Epithelial cell of esophagus (primary cell): ENCODE results near the gene CLDN5.

ENCODE experiments used
- DNase-seq: peaks from one replicate; pipeline ENCODE4 v3.0.0; 2010; ENCODE audit warnings: low read depth
- H3K4me3 ChIP-seq: 2 replicates; pipeline ENCODE4 v1.5.1; 2011; ENCODE audit warnings: mild to moderate bottlenecking, low read length, control low read depth
- TF ChIP-seq, protein P1 (sequence below): IDR thresholded peaks from 2 replicates; pipeline ENCODE4 v1.5.1; 2011; ENCODE audit warnings: low read depth, mild to moderate bottlenecking, low read length, control low read depth, inconsistent platforms; ENCODE audit not compliant: insufficient read depth; ENCODE audit errors: missing control alignments

The CLDN5 gene

DNA sequence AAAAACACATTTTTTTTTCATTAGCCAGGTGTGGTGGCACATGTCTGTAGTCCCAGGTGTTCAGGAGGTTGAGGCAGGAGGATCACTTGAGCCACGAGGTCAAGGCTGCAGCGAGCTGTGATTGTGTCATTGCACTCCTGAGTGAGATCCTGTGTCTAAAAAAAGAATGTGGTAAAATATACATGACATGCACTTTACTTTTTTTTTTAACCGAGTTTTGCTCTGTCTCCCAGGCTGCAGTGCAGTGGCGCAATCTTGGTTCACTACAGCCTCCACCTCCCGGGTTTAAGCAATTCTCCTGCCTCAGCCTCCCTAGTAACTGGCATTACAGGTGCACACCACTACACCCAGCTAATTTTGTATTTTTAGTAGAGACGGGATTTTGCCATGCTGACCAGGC, 22.5 kb upstream of the CLDN5 start:
- H3K4me3 ChIP-seq = no peak overlapping the region
- no peak for DNase-seq
- TF ChIP-seq, protein P1, sequence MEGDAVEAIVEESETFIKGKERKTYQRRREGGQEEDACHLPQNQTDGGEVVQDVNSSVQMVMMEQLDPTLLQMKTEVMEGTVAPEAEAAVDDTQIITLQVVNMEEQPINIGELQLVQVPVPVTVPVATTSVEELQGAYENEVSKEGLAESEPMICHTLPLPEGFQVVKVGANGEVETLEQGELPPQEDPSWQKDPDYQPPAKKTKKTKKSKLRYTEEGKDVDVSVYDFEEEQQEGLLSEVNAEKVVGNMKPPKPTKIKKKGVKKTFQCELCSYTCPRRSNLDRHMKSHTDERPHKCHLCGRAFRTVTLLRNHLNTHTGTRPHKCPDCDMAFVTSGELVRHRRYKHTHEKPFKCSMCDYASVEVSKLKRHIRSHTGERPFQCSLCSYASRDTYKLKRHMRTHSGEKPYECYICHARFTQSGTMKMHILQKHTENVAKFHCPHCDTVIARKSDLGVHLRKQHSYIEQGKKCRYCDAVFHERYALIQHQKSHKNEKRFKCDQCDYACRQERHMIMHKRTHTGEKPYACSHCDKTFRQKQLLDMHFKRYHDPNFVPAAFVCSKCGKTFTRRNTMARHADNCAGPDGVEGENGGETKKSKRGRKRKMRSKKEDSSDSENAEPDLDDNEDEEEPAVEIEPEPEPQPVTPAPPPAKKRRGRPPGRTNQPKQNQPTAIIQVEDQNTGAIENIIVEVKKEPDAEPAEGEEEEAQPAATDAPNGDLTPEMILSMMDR = no peak

DNA sequence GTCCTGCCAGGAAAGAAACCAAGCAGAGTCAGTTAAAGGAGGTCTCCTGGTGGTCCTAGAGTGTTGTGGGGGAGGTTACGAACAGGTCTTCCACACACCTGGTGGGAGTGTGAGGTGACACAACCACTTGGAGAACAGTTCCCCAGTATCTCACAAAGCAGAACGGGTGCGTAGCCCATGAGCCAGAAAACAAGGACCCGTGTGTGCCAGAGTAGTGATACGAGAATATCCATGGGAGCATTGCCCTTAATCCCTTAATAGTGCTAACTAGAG, 21.7 kb upstream of the CLDN5 start:
- no peak for DNase-seq
- TF ChIP-seq, protein P1 = no peak
- no peak overlapping the region for H3K4me3 ChIP-seq

DNA sequence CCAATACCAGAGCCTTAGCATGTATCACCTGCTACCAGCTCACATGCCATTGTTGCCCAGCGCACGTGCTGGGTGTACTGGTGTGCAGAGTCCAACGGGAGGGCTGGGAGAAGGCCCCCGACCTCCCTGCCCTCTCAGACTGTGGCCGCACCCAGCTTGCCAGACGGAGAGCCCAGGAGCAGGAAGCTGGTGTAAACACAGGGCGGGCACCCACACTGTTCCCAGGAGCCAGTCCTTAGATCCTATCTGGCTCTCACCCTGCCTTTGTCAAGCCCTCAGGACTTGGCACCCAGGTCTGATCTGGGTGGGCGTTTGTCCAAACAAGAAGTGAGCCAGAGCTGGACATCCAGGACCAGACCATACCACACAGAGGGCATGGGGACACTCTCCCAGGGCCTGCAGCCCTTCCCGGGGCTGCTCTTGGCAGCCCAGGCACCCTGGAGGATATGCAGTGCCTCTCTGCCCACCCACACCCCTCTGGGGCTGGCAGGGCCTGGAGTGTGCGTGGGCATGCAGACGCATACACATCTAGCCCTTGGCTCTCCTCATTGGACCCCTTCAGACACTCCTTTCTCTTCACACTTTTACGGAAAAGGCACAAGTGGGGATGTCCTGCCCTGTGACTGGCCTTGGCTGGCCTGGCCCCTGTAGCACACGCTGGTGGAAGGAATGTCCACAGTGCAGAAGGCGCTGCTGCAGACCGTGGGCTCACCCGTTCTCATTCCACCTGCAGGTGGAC, 19.9 kb upstream of the CLDN5 start:
- no peak for DNase-seq
- no peak overlapping the region for H3K4me3 ChIP-seq
- TF ChIP-seq, protein P1 = no peak

DNA sequence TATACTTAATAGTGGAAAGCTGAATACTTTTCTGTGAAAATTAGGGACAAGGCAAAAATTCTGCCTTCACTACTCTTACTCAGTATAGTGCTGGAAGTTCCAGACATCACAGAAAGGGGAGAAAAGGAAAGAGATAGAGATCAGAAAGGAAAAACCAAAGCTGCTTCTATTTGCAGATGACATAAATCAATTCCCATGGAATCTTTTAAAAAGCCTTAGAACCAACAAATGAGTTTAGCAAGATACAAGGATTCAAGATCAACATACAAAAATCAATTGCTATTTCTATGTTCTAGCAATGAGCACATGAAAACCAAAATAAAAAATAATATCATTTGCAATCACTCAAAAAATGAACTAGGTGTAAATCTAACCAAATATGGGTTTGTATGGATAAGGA, 16.2 kb upstream of the CLDN5 start:
- H3K4me3 ChIP-seq = no peak overlapping the region
- DNase-seq = no peak
- TF ChIP-seq, protein P1 = no peak

DNA sequence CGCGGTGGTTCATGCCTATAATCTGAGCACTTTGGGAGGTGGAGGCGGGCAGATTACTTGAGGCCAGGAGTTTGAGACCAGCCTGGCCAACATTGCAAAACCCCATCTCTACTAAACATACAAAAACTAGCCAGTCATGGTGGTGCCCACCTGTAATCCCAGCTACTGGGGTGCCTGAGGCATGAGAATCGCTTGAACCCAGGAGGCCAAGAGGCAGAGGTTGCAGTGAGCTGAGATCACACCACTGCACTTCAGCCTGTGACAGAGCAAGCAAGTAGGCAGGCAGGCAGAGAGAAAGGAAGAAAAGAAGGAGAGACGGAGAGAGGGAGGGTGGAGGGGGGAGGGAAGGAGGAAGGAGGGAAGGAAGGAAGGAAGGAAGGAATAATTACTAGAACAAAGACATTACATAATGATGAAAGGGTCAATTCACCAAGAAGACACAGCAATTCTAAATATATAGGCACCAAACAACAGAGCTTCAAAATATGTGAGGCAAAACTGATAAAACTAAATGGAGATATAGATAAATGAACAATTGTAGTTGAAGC, 13.8 kb upstream of the CLDN5 start:
- no peak for DNase-seq
- no peak overlapping the region for H3K4me3 ChIP-seq
- TF ChIP-seq, protein P1 = no peak

DNA sequence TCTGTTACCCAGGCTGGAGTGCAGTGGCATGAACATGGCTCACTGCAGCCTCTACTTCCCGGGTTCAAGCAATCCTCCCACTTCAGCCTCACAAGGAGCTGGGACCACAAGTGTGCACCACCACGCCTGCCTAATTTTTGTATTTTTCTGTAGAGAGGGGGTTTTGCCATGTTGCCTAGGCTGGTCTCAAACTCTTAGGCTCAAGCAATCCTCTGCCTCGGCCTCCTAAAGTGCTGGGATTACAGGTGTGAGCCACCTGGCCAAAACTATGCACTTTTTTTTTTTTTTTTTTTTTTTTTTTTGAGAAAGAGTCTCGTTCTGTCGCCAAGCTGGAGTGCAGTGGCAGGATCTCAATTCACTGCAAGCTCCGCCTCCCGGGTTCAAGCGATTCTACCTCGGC, 12.4 kb upstream of the CLDN5 start:
- TF ChIP-seq, protein P1 = no peak
- DNase-seq = no peak
- no peak overlapping the region for H3K4me3 ChIP-seq

DNA sequence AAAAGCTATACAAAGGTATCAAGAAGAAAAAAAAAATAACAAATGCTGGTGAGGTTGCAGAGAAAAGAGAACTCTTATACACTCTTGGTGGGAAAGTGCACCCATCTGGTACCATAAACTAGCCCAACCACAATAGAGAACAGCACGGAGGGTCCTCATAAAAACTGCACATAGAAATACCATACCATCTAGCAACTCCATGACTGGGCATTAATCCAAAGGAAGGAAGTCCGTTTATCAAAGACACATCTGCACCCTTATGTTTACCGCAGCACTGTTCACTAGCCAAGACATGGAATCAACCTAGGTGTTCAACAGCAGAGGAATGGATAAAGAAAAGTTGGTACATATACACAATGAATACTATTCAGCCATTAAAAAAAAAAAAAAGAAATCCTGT, 10.8 kb upstream of the CLDN5 start:
- TF ChIP-seq, protein P1 = no peak

More for the DNA sequence above, 10.8 kb upstream of the CLDN5 start:
- DNase-seq = no peak
- no peak overlapping the region for H3K4me3 ChIP-seq
